ENCODE data around the gene SDR9C7.
"Not testable (repeated sequence)": the region's sequence is repeated elsewhere in the genome, so short reads cannot be mapped to it uniquely, and the experiment has no call there.

Gene SDR9C7

DNA sequence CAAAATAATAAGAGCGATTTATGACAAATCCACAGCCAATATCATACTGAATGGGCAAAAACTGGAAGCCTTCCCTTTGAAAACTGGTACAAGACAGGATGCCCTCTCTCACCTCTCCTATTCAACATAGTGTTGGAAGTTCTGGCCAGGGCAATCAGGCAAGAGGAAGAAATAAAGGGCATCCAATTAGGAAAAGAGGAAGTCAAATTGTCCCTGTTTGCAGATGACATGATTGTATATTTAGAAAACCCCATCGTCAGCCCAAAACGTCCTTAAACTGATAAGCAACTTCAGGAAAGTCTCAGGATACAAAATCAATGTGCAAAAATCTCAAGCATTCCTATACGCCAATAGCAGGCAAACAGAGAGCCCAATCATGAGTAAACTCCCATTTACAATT lies 28.0 kb upstream of the SDR9C7 start:
- H3K9me3 ChIP-seq; H3K4me3 ChIP-seq; DNase-seq (ENCODE audit: low spot score in 2 of 2): not testable (repeated sequence)

DNA sequence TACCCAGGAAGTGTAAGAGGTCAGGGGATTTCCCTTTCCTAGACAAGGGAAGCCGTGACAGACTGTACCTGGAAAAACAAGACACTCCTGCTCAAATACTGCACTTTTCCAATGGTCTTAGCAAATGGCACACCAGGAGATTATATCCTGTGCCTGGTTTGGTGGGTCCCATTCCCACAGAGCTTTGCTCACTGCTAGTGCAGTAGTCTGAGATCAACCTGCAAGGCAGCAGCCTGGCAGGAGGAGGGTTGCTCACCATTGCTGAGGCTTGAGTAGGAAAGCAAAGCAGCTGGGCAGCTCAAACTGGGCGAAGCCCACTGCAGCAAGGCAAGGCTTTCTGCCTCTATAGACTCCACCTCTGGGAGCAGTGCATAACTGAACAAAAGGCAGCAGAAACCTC lies 24.2 kb upstream of the SDR9C7 start:
- H3K9me3 ChIP-seq: no peaks in the 10 kb centered on the region
- no peaks in the 10 kb centered on the region for H3K4me1 ChIP-seq
- H3K27me3 ChIP-seq (ENCODE audit: low read depth): no peaks in the 10 kb centered on the region
- DNase-seq (ENCODE audit: low spot score in 2 of 2): no peak
- in situ Hi-C loops (cut with MboI; ENCODE audit: low sequenced_read_pairs): no loop called here
- H3K36me3 ChIP-seq (replicated peaks): no peaks in the 10 kb centered on the region
- H3K4me3 ChIP-seq: no peak overlapping the region

More for the DNA sequence above, 28.0 kb upstream of the SDR9C7 start:
- H3K27me3 ChIP-seq (ENCODE audit: low read depth); H3K36me3 ChIP-seq (replicated peaks); in situ Hi-C loops (cut with MboI; ENCODE audit: low sequenced_read_pairs); H3K4me1 ChIP-seq: not testable (repeated sequence)

- H3K36me3 ChIP-seq (replicated peaks): no peaks in the 10 kb centered on the region
- no peaks in the 10 kb centered on the region for H3K9me3 ChIP-seq
- no peak for DNase-seq (ENCODE audit: low spot score in 2 of 2)
- in situ Hi-C loops (cut with MboI; ENCODE audit: low sequenced_read_pairs): no loop called here
- no peaks in the 10 kb centered on the region for H3K27me3 ChIP-seq (ENCODE audit: low read depth)
- no peaks in the 10 kb centered on the region for H3K4me1 ChIP-seq
- no peak within 1 kb of the TSS for H3K4me3 ChIP-seq
Measured at GRCh38 chr12:56957229-56958052, 23.2 kb upstream of the SDR9C7 start, which contains the start of gene RDH16. Gene RDH16, minus strand, starts transcription at chr12:56957608. Its CDS starts 146 bp downstream, at chr12:56957462.

DNA sequence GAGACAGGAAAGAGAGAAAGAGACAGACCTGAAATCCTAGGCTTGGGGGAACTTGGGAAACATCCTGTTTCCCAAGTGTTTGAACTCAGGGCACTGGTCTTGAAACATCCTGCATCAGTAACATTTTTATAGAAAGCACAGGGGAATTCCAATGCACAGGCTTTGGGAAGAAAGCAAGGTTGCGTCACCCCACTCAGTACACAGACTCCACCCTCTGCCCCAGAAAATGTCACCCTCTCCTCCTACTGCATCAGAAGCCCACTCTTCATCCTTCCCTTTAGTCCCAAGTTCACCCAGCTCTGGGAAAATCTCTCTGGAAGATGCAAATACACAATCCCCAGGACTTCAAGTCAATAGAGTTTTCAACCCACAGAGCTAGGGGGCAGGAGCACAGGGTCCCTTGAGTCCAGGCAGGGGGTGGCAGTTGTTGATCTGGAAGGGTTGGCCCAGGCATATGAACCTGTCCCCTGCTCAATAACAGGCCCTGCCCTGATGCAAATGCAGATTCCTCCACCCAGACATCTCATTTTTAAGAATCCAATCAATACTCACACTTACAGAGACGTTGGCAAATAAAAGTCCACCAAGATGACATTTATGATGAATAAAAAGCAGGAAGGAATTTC lies 21.5 kb upstream of the SDR9C7 start:
- Histone ChIP-seq H3K27me3 (ENCODE audit: low read depth) (no peaks in the 10 kb centered on the region), H3K9me3 (no peaks in the 10 kb centered on the region), H3K4me1 (no peaks in the 10 kb centered on the region), H3K36me3 (replicated peaks) (no peaks in the 10 kb centered on the region), H3K4me3 (no peak overlapping the region)
- DNase-seq (ENCODE audit: low spot score in 2 of 2): no peak
- in situ Hi-C loops (cut with MboI; ENCODE audit: low sequenced_read_pairs): no loop called here

- H3K9me3 ChIP-seq: no peaks in the 10 kb centered on the region
- DNase-seq (ENCODE audit: low spot score in 2 of 2): no peak
- H3K4me3 ChIP-seq: no peak overlapping the region
- in situ Hi-C loops (cut with MboI; ENCODE audit: low sequenced_read_pairs): no loop called here
- H3K27me3 ChIP-seq (ENCODE audit: low read depth): no peaks in the 10 kb centered on the region
- no peaks in the 10 kb centered on the region for H3K36me3 ChIP-seq (replicated peaks)
- H3K4me1 ChIP-seq: no peaks in the 10 kb centered on the region
Measured at GRCh38 chr12:56954958-56955355, 20.7 kb upstream of the SDR9C7 start.

DNA sequence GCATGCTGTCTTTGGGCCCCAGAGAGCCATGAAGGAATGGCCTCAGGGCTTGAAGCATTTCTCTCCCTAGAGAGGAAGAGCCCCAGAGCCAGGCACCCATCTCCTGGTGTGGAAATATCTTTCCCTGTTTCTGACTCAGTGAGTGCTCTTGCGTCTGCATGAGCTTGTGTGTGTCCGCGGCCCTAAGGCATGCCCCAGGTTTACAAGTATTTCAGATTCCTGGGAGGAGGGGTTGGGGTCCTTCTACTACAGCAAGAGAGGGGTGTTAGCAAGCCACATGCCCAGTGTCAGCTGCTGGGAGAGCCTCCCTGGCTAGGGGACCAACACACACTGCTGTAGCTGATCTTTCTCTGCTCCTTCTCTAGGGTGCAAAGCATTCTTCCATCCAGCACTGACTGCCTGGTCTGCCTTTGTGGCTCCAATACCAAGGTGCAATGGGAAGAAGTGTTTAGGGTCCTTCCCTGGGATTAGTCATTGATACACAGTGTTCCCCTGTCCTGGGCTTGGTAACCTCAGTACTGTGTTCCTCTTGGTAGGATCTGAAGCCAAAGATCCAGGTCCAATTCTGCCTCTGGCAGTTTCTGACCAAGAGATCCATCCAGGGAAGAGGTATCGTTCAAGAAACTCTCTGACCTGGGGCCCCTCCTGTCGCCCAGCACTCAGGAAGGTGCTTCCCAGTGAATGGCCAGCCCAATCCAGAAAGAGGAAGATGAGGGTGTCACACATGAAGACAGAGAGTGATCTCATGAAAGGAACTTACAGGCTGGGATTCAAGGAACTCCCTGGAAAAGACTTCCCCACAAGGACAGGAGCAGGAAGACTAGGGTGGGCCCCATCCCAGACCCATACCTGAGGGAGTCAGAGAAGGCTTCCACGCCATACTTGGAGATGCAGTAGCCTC lies 20.1 kb upstream of the SDR9C7 start:
- in situ Hi-C loops (cut with MboI; ENCODE audit: low sequenced_read_pairs): no loop called here
- Histone ChIP-seq H3K4me1 (no peaks in the 10 kb centered on the region), H3K4me3 (no peak overlapping the region), H3K36me3 (replicated peaks) (no peaks in the 10 kb centered on the region), H3K9me3 (no peaks in the 10 kb centered on the region), H3K27me3 (ENCODE audit: low read depth) (no peaks in the 10 kb centered on the region)
- DNase-seq (ENCODE audit: low spot score in 2 of 2): no peak

- no peaks in the 10 kb centered on the region for H3K36me3 ChIP-seq (replicated peaks)
- H3K4me3 ChIP-seq: no peak overlapping the region
- H3K9me3 ChIP-seq: no peaks in the 10 kb centered on the region
- no peaks in the 10 kb centered on the region for H3K27me3 ChIP-seq (ENCODE audit: low read depth)
- in situ Hi-C loops (cut with MboI; ENCODE audit: low sequenced_read_pairs): no loop called here
- DNase-seq (ENCODE audit: low spot score in 2 of 2): no peak
- no peaks in the 10 kb centered on the region for H3K4me1 ChIP-seq
Measured at GRCh38 chr12:56953314-56953713, 19.1 kb upstream of the SDR9C7 start.

DNA sequence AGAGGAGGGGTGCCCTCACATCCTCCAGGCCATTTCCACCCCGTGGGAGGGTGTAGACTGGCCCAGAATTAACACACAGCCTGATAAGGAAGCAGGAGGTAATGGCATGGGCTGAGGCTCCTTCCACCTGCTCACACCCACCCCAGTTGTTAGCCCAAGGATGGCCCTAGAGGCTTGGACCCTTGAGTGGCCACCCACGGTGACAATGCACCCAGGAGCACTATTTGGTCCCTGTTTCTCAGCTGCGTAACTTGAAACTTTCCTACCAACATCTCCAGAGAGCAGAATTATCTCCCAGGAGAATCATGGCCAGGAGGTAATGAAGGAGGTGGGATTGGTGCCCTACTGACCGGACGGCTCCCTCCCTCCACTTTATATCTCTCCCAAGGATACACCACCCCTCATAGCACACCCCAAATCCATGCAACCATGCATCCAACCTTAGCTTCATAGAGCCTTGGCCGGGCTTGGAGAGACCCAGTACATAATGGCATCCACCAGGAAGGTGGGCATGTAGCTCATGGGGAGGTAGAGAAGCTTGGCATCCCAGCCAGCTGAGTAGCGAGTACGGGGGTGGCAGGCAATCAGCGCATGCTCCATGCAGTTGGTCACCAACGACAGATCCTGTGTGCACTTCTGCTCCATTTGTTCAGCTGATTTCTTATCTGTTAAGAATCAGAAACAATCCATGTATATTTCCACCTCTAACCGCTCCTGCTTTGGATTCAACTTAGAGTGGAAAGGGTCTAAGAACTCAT lies 17.6 kb upstream of the SDR9C7 start:
- DNase-seq (ENCODE audit: low spot score in 2 of 2): no peak
- H3K36me3 ChIP-seq (replicated peaks): no peaks in the 10 kb centered on the region
- in situ Hi-C loops (cut with MboI; ENCODE audit: low sequenced_read_pairs): no loop called here
- no peaks in the 10 kb centered on the region for H3K27me3 ChIP-seq (ENCODE audit: low read depth)
- H3K9me3 ChIP-seq: no peaks in the 10 kb centered on the region
- no peaks in the 10 kb centered on the region for H3K4me1 ChIP-seq
- H3K4me3 ChIP-seq: no peak overlapping the region

DNA sequence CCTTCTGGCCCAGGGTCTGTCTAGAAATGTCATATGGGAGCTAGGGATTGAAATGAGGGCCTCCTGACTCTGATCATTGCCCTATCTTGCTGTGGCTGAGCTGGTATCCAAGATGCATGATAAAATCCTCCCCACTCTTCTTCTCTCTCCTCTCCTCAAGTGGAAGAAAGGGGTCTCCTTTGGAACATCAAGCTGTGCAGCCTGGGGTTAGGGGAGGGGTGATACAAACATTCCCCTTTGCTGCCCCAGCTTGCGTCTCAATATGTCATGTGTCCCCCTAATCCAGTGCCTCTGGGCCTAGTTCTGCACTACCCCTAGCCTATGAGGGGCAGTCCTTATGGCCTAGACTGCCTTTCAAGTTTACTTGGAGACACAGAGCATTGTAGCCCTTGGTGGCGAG lies 14.7 kb upstream of the SDR9C7 start:
- Histone ChIP-seq H3K36me3 (replicated peaks) (no peaks in the 10 kb centered on the region), H3K27me3 (ENCODE audit: low read depth) (no peaks in the 10 kb centered on the region), H3K4me3 (no peak overlapping the region), H3K4me1 (no peaks in the 10 kb centered on the region), H3K9me3 (no peaks in the 10 kb centered on the region)
- in situ Hi-C loops (cut with MboI; ENCODE audit: low sequenced_read_pairs): no loop called here
- no peak for DNase-seq (ENCODE audit: low spot score in 2 of 2)

DNA sequence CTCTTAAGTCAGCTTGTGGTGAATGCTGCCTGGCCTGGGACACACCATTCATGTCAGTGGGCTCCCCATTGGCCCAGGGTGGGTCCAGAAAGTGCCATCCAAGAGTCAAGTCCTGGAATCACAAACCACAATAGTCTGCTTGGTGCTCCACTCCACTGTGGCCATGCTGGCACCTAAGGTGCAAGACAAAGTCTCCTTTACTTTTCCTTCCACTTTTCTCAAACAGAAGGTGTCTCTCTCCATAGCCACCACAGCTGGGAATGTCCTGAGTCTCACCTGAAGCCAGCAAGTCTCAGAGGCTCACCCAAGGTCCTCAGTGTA lies 14.2 kb upstream of the SDR9C7 start:
- in situ Hi-C loops (cut with MboI; ENCODE audit: low sequenced_read_pairs): no loop called here
- H3K36me3 ChIP-seq (replicated peaks): no peaks in the 10 kb centered on the region
- no peak overlapping the region for H3K4me3 ChIP-seq
- H3K4me1 ChIP-seq: no peaks in the 10 kb centered on the region
- no peaks in the 10 kb centered on the region for H3K27me3 ChIP-seq (ENCODE audit: low read depth)
- no peaks in the 10 kb centered on the region for H3K9me3 ChIP-seq
- no peak for DNase-seq (ENCODE audit: low spot score in 2 of 2)

DNA sequence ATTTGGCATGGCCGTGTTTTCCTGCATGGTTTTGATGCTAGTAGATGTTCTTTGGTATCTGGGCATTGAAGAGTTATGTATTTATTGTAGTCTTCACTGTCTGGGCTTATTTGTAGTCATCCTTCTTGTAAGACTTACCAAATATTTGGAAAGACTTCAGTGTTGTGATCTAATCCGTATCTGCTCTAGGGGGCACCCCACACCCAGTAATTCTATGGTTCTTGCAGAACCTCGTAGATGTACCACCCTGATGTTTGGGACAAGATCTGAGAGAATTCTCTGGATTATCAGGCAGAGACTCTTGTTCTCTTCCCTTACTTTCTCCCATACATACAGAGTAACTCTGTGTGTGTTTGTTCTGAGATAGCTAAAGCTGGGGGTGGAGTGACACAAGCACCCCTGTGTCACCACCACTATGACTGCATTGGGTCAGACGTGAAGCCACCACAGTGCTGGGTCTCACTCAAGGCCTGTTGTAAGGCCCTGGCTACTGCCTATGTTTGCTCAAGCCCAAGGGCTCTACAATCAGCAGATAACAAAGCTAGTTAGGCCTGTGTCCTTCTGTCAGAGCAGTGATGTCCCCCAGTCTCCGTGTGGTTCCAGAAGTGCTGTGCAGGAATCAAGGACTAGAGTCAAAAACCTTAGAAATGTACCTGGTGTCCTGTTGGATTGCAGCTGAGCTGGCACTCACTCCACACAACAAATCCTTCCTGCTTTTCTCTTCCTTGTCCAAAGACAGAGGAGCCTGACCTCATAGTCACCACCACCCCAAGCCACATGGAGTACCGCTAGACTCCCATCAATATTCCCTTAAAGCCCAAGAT lies 13.6 kb upstream of the SDR9C7 start:
- no peaks in the 10 kb centered on the region for H3K9me3 ChIP-seq
- H3K27me3 ChIP-seq (ENCODE audit: low read depth): no peaks in the 10 kb centered on the region
- no peak for DNase-seq (ENCODE audit: low spot score in 2 of 2)
- no peak overlapping the region for H3K4me3 ChIP-seq
- H3K4me1 ChIP-seq: no peaks in the 10 kb centered on the region
- H3K36me3 ChIP-seq (replicated peaks): no peaks in the 10 kb centered on the region
- in situ Hi-C loops (cut with MboI; ENCODE audit: low sequenced_read_pairs): no loop called here

- no peak overlapping the region for H3K4me3 ChIP-seq
- H3K36me3 ChIP-seq (replicated peaks): no peaks in the 10 kb centered on the region
- in situ Hi-C loops (cut with MboI; ENCODE audit: low sequenced_read_pairs): no loop called here
- no peaks in the 10 kb centered on the region for H3K9me3 ChIP-seq
- H3K27me3 ChIP-seq (ENCODE audit: low read depth): no peaks in the 10 kb centered on the region
- DNase-seq (ENCODE audit: low spot score in 2 of 2): no peak
- H3K4me1 ChIP-seq: no peaks in the 10 kb centered on the region
Measured at GRCh38 chr12:56943878-56944277, 9.7 kb upstream of the SDR9C7 start.

- in situ Hi-C loops (cut with MboI; ENCODE audit: low sequenced_read_pairs); H3K27me3 ChIP-seq (ENCODE audit: low read depth); H3K36me3 ChIP-seq (replicated peaks); H3K4me1 ChIP-seq; H3K4me3 ChIP-seq; H3K9me3 ChIP-seq; DNase-seq (ENCODE audit: low spot score in 2 of 2): not testable (repeated sequence)
Measured at GRCh38 chr12:56943374-56943773, 9.2 kb upstream of the SDR9C7 start.

Measured in HAP-1 (cell line).